HL-60 (cell line): ENCODE measurements around the gene TLR10.

Experiments
- DNase-seq, 2 experiments: peaks; one replicate each; pipeline ENCODE4 v3.0.0-alpha.2; 2010 to 2020; ENCODE audit warnings: low read depth in 1 of 2, low spot score in 1 of 2
- H3K27ac ChIP-seq: fragments of 250-450 bp; sonication (Bioruptor Pico); replicated peaks from 2 replicates; pipeline ENCODE4 v1.5.1; 2020; ENCODE audit warnings: mild to moderate bottlenecking, moderate library complexity
- H3K27me3 ChIP-seq: fragments of 250-450 bp; sonication (Bioruptor Pico); 2 replicates; pipeline ENCODE4 v1.5.1; 2021; ENCODE audit warnings: mild to moderate bottlenecking, moderate library complexity; ENCODE audit not compliant: insufficient read depth, poor library complexity, severe bottlenecking
- H3K4me3 ChIP-seq: replicated peaks from 2 replicates; pipeline ENCODE4 v1.5.1; 2011; ENCODE audit warnings: mild to moderate bottlenecking, control low read depth, low read length; ENCODE audit not compliant: insufficient read depth
- GABPA ChIP-seq: IDR thresholded peaks from 2 replicates; pipeline ENCODE4 v1.6.1; 2012; ENCODE audit warnings: low read depth
- POLR2AphosphoS5 ChIP-seq: IDR thresholded peaks from 2 replicates; pipeline ENCODE4 v1.6.1; 2012; ENCODE audit warnings: low read depth
- REST ChIP-seq: IDR thresholded peaks from 2 replicates; pipeline ENCODE4 v1.6.1; 2012; ENCODE audit warnings: low read depth; ENCODE audit not compliant: insufficient replicate concordance
- SPI1 ChIP-seq: IDR thresholded peaks from 2 replicates; pipeline ENCODE4 v1.6.1; 2012; ENCODE audit warnings: low read depth, mild to moderate bottlenecking, borderline replicate concordance
- TF ChIP-seq, protein P1 (sequence below): IDR thresholded peaks from one replicate; pipeline ENCODE4 v1.5.1; 2011; ENCODE audit warnings: low read length, control low read depth, inconsistent platforms; ENCODE audit not compliant: insufficient read depth

TLR10 gene

DNA sequence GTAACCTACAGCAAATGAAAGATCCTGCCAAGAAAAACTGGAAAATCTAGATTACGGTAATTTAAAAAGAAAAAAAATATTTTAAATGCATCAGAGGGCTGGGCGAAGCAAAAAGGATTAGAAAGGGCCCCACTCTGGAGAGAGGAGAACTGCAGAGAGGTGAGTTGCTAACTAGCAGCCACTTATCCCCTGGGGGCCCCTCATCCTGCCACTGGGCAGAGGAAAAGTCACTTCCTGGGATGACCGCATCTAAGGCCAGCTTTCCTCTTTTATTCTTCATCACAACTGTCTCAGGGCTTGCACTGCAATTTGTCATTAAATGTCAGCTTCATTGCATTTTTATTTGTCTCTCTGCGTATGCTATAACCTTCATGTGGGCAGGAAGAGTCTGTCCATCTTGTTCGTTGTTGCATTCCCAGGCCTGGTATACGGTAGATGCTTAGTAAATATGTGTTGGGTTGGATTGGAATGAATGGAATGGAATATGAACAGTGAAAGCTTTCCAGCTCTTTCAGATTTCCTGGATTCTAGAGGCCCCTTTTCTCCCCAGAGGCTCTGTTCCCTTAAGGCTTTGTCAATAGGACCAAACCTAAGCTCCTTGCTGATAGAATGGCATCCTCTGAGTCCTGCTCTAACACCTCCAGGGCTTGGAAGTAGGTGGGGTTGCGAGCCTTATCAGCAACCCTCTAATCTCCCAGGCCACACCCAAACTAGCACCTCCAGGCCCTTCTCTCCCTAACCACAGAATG is 58.9 kb downstream of the TLR10 start:
- no peaks in the 10 kb centered on the region for H3K27me3 ChIP-seq
- no peak for DNase-seq
- TF ChIP-seq REST (no peak), POLR2AphosphoS5 (no peak), GABPA (no peak), SPI1 (no peak)
- TF ChIP-seq, protein P1, sequence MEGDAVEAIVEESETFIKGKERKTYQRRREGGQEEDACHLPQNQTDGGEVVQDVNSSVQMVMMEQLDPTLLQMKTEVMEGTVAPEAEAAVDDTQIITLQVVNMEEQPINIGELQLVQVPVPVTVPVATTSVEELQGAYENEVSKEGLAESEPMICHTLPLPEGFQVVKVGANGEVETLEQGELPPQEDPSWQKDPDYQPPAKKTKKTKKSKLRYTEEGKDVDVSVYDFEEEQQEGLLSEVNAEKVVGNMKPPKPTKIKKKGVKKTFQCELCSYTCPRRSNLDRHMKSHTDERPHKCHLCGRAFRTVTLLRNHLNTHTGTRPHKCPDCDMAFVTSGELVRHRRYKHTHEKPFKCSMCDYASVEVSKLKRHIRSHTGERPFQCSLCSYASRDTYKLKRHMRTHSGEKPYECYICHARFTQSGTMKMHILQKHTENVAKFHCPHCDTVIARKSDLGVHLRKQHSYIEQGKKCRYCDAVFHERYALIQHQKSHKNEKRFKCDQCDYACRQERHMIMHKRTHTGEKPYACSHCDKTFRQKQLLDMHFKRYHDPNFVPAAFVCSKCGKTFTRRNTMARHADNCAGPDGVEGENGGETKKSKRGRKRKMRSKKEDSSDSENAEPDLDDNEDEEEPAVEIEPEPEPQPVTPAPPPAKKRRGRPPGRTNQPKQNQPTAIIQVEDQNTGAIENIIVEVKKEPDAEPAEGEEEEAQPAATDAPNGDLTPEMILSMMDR: no peak
- no peak overlapping the region for H3K27ac ChIP-seq
- H3K4me3 ChIP-seq: no peak overlapping the region

DNA sequence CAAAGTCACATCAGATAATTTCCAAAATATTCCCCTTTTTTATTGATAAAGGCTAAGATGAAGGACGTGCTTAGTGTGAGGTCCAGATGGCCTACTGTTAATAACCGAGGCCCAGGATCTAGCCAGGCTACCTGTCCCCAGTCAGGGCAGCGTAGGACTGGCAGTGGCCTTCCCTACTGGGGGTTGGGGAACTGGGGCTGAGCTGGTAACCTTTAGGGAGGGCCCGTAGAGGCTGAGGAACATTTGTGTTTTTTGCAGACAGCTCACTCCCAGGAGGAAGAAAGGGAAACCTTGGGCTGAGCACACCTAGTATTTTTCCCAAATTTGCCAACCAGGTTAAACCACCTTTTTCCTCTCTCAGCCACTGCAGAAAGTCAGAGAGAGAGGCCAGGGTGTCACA is 59.7 kb downstream of the TLR10 start:
- TF ChIP-seq REST (no peak), SPI1 (no peak), POLR2AphosphoS5 (no peak), GABPA (no peak)
- TF ChIP-seq, protein P1: no peak
- Histone ChIP-seq H3K27me3 (no peaks in the 10 kb centered on the region), H3K27ac (no peak overlapping the region), H3K4me3 (no peak overlapping the region)
- no peak for DNase-seq
